HG03196 (cell line): ENCODE measurements around the gene SERPINA6.
"Not testable (repeated sequence)": the region's sequence is repeated elsewhere in the genome, so short reads cannot be mapped to it uniquely, and the experiment has no call there.

Experiments used
- ATAC-seq: cut with Tn5 transposase; IDR thresholded peaks from one replicate; pipeline ENCODE4 v1.9.1; 2021; ENCODE audit not compliant: unreplicated experiment

SERPINA6 gene

DNA sequence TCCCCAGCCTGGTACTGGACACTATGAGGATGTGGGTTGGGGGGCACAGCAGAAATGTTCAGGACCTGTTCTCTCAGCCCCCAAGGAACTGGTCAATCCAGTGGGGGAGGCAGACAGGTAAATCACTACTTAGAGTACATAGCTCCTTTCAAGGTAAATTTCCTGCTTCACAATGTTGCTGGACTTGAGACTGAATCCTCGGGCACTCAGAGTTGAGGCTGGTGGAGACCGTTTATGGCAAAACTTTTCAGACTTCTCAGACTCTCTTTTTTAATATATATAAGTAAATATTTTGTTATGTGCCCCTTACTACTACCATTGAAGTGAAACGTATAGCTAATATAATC is 29.6 kb downstream of the SERPINA6 start:
- no peak for ATAC-seq

DNA sequence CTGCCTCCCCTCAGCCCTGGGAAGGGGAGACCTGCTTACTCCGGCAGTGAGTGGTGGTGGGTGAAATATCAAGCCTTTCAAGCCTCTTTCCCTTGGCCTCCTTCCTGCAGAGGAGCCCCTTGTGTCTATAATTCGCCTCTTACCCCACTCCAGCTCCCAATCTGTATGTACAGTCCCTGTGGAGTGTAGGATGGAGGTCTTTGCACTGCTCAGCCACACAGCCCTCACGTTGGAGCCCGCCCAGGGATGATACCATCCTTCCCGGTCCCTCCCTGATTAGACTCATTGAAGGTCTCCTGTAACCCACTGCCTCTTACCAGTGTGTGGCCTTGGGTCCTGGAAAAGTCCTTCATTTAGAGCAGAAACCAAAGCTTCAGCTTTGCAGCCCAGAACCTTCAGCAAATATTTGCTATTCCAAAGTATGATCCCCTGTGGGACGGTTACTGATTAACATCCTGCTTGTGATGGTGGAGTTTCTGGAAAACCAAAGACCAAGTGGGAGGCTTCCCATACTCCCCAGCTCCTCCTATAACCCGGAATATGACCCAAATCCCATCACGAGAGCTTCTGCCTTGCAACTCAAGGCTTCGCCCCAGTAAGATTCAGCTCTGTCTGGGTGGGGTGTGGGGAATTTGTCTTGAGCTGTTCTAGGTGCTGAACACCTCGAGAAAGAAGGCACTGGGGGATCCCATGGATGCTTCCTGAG is 30.1 kb downstream of the SERPINA6 start, which contains the start of gene SERPINA10:
TSS of gene SERPINA10 (minus strand) at position 397 of the 706 bp plus-strand sequence. CDS start 2,675 bp downstream, outside the sequence.
- no peak for ATAC-seq

DNA sequence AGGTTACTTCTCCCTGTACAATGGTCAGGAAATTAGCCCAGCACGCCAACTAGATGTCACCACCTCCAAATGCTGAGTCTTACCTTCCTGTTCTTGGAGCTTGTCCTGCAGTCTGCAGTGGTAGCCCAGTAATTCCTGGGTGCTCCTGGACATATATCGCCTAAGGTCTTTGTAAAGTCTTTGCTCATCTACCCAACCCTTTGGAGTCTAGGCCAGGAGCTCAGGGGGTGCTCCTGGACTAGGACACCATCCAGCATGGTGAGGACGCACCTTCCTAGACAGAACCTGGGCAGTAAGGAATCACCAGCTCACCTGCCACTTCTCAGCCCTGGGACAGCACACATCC is 30.6 kb downstream of the SERPINA6 start:
- ATAC-seq = no peak

DNA sequence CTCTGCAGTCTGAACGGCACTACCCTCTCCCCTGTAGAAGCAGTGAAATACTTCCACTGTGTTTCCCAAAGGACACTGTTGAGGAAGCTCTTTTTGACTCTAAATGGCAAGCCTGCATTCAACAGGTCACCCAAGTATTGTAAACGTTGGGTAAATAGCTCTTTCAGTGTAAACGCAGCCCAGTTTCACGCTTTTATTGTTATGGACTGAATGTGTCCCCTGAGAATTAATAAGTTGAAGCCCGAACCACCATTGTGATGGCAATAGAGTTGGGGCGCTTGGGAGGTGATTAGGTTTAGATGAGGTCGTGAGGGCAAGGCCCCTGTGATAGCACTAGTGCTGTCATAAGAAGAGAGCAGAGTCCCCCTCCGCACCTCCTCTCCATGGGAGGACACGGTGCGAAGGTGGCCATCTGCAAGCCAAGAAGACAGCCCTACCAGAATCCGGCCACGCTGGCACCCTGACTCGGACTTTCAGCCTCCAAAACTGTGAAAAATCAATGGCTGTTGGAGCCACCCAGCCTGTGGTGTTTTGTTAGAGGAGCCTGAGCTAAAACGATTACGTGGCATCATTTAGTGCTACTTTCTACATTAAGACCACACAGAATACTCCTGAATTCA is 31.1 kb downstream of the SERPINA6 start:
- no peak for ATAC-seq

DNA sequence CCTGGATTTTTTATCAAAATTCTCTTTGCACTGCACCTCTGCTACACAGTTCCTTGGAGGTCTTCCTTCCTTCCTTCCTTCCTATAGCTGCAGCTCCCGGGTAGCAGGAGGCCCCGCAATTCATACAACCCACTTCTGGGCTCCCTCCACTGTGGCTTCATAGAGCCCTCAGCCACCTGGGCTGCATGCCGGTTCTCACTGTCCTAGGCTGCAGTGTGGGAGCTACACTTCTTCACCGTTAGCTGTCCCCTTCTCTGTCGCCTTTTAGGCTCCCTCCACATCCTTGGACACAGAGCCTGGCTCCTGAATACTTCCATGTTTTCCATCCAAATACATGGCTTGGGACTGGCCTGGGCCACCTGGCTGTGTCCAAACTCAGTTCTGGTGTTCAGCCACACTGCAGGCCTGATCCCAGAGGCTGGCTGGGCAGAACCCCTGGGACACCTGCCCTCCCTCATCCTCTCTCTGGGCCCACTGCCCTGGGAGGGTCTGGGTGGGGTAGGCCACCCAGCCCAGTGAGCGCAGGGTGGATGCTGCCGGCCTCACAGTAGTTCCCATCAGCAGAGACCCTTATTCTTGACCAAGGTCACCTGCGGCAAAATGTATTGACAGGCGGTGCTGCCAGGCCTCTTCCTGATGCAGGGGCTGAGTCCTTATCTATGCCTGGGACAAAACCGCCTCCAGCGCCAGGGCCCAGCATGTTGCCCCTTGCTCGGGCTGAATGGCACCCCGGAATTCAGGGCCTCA is 31.8 kb downstream of the SERPINA6 start:
- ATAC-seq = no peak

DNA sequence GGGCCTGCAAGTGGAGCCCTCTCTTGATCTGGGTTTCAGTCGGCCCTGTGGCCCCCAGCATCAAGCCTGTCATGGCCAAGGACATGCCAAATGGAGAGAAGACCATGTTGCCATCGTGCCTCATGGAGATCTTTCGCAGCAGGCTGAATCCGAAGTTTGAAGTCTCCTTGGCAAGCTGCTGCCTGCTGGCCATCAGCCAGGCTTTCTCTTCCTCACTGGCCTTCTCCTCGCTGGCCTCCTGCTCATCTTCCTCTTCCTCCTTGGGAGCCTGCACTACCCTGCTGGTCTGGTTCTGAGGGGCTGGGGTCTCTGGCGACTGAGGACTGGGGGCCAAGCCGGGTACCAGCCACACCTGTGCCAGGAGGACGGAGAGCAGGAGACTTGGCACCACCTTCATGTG is 32.9 kb downstream of the SERPINA6 start:
- no peak for ATAC-seq

DNA sequence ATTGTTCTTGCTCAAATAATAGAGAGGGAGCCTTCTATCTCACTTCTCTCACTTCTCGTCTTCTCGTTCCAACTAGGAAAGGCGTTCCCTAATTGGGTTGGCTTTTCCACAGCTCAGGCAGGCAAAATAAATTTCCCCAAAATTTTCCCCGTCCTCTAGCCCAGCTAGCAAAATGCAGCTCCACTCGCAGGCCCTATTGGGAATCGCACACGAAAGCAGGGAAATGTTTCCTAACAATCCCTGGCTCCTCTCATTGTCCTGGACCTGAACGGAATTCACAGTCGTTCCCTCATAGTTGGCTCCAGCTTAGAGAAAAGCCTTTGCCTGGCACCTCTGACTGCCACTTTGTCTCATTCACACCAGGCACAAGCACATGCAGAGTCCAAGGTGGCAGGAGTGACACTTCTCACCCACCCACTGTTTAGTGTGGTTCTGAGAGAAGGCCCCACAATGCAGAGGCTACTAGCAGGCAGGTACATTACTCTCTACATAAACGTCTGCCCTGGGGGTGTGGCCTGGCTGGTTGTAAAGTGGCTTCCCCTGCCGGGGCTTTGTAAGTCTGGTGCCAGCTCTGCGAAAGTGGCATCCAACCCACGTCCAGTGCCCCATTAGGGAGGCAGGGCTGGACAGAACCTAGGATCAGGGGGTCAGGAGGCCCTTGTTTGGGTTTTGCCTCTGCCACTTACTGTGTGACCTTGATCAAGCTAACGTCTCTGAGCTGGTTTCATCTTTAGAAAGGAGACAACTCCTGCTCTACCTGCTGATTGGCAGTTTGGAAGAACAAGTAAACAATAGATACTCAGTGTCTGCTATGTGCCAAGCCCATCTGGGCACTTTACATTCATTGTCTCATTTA is 34.3 kb downstream of the SERPINA6 start:
- no peak for ATAC-seq

DNA sequence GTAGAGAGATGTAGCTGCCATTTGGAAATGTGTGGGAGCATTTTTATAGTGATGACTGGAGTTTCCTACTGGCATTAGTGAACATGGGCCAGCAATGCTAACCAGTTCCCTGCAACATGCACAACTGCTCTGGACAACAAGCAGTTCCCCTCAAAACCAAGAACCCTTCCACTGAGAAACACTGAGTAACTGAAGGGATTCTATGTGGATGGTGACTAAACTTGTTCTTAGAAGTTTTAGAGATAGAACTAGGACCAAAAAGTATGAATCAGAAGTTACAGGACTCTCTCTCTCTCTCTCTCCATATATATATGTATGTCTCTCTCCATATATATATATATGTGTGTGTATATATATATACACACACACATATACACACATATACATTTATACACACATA is 38.0 kb downstream of the SERPINA6 start:
- no peak for ATAC-seq

DNA sequence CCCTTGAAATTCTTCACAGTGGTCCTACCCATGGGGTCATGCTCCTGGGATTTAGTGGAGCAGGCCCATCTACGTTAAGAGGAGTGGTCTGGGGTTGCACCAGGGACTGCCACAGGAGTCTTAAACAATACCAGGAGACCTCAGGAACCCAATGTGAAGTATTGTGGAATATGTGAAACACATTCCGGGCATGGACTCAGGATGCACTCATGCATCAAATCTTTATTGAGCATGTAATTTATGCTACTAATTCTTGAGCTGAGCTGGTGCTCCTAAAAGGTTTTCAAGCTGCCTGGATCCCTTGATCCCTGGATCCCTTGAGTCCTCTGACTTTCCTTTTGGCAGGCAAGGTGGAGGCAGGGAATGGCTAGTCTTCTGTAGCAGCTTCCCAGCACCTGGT is 38.9 kb downstream of the SERPINA6 start:
- ATAC-seq = no peak

DNA sequence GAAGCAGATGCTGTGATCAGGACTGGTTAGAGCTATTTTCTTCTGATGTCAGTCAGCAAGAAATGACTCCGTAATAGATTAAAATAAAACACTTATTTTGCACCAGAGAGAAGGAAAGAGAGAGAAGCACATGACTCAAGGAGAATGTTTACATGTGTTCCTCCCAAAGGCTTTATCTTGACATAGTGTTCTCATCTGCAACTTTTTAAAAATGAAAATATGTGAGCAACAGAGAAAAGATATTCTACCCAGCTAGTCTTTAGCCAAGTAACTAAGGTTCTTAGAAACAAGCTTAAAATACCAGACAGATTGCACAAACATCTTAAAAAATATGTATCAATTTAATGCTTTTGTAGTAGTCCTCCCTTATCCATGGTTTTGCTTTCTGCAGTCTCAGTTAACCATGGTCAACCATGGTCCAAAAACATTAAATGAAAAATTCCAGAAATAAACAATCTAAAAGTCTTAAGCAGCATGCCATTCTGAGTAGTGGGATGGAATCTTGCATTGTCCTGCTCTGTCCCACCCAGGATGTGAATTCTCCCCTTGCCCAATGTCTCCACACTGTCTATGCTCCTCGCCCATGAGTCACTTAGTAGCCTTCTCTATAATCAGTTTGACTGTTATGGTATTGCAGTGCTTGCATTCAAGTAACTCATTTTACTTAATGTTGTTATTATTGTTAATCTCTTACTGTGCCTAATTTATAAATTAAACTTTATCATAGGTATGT is 40.0 kb downstream of the SERPINA6 start:
- no peak for ATAC-seq

DNA sequence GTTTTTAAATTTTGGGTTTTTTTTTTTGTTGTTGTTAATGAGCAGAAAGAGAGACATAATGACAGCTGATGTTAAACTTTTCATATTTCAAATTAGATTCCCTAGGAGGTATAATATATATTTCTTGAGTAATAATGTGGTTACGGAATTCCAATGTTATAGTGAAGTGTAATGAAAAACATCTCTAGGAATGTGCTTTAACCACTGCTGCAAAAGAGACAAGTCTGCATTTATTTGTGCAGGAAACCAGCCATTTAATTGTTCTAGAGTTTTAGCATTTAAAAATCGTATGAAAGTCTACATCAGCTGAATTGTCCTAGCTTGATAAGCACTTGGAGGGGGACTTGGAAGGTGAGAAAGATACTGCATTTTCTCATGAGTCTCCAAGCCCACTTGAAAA is 44.4 kb downstream of the SERPINA6 start:
- ATAC-seq = no peak

DNA sequence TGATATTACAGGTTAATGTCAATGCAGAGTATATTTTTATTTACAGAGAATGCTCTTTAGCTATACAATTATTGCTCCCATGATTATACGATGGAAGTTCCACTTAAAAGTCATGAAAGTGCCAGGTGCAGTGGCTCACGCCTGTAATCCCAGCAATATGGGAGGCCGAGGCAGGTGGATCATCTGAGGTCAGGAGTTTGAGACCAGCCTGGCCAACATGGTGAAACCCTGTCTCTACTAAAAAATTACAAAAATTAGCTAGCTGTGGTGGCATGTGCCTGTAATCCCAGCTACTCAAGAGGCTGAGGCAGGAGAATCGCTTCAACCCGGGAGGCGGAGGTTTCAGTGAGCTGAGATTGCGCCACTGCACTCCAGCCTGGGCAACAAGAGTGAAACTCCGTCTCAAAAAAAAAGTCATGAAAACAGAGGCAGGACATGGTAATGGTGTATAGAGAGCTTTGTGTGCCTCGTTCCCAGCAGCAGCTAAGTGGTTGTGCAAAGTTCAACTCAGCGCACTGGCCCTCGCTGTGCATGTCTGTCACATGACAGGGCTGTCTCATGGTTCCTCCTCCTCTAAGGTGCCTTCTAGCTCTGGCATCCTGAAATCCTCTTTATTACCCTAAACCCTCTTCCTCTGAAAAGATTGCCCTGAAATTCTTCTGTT is 46.1 kb downstream of the SERPINA6 start:
- ATAC-seq = not testable (repeated sequence)

DNA sequence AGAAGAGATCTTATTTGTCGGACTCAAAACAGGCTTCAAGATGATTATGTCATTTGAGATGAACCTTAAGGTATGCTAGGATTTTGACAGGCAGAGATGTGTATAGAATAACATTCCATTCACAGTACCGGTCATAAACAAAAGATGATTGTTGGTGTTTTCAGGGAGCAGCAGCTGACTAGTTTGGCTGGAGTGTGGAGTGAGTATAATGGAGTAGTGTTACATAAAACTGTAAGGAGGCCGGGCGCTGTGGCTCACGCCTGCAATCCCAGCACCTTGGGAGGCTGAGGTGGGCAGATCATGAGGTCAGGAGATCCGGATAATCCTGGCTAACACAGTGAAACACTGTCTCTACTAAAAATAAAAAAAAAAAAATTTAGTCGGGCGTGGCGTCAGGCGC is 54.0 kb downstream of the SERPINA6 start:
- no peak for ATAC-seq

DNA sequence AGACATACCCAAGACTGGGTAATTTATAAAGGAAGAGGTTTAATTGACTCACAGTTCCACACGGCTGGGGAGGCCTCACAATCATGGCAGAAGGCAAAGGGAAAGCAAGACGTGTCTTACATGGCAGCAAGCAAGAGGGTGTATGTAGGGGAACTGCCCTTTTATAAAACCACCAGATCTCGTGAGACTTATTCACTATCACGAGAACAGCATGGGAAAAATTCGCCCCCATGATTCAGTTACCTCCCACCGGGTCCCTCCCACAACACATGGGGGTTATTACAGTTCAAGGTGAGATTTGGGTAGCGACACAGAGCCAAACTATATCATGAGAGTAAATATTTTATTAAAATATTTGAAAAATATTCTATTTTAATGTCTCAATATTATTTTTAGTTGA is 54.6 kb downstream of the SERPINA6 start:
- ATAC-seq = not testable (repeated sequence)

DNA sequence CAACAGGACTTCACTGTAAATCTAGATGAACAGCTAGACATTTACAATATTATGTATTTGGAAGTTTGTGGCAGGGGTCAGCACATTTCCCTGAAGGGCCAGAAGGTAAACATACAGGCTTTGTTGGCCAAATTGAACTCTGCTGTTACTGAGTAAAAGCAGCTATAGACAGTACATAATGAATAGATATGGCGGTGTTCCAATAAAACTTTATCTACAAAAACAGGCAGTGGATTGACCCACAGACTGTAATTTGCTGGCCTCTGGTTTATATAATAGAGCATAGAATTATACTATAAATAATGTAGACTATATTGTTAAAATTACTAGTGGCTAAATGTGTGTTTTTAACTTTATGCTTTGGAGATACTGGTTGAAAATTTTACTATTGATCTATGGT is 55.8 kb downstream of the SERPINA6 start:
- no peak for ATAC-seq

DNA sequence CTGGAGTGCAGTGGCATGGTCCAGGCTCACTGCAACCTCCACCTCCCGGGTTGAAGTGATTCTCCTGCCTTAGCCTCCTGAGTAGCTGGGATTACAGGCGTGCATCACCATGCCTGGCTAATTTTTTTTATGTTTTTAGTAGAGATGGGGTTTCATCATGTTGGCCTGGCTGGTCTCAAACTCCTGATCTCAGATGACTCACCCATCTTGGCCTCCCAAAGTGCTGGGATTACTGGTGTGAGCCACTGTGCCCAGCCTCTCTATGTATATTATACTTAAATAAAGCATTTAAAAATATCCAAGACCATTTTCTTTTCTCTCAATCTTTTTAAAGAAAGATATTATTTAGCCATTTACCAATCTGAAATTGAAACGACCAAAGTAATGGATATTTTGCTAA is 58.9 kb downstream of the SERPINA6 start:
- not testable (repeated sequence) for ATAC-seq
